Middle frontal gyrus (tissue), 1 donor: Measurements from ENCODE around the gene GUCA2A.

Source experiments
- DNase-seq: peaks from one replicate; pipeline ENCODE4 v3.0.0-alpha.2; 2015; ENCODE audit warnings: low spot score; ENCODE audit errors: extremely low spot score

GUCA2A gene

DNA sequence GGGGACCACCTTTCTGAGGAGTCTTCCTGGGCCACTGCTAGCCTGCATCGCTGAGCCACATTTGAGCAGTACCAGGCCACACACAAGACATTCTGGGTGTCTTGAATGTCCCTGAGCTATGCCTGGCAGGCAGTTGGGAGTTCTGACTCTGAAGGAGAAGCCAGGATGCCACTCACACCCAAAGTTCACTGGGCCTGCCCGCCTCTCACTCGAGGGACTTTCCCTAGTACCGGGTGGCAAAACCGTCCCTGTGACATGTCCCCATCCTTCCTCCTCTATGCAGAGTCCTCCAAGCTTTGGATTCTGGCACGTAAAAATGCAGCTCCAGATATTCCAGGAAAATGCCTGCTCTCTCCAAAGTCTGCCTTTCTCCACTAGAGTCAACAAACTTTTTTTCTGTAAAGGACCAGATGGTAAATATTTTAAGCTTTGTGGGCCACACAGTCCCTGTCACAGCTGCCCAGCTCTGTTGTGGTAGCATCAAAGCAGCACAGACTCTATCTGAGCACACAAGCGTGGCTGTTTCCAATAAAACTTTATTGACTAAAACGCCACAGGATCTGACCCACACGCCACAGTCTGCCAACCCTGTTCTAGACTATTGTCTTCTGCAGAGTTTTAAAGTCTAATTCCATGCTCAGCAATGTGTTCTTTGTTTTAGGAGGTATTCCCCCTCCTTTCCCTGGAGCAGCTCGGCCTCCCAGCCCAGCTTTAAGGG, 30.6 kb downstream of the GUCA2A start:
- DNase-seq = no peak

DNA sequence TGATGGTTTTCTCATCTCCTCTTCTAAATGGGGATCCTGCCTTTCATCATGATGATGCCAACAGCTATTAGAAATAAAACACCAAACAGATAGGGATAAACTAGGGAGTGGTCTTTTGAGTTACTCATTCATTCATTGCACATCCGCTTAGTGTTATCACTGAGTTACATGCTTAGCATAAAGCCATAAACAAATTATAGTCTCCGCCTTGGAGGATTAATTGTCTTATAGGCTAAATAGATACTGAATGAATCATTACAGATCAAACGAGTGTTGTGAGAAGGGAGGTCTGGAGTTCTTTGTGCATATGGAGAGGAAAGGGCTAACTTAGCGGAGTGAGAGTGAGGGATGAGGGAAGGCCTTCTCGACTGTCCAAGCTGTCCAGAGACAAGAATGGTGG, 31.2 kb downstream of the GUCA2A start:
- DNase-seq = no peak

DNA sequence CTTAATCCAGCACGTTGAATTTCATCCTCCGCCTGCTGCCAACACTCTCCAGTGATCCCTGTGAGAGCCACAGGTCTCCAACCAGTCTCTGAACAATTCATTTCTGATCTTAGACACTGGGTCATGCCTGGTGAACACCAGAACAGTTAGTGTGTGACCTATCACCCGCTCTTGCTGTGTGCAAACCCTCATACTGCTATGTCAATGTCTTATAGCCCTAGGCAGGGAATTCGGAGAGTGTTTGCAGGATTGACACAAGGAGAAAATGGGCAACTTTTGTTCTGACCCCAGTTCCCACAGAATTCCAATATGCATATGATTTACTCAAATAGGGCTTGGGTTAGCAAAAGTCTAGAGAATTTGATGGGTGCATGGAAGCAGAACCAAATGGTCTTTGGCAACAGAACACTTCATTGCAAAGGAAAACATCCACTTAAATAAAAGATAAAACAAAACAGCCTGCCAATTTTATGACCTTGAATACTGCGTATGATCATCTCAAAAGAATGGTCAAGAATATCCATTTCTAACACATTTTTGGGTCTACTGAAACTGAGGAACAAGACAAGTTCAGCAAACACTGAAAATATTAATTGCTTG, 34.4 kb downstream of the GUCA2A start:
- DNase-seq = no peak

DNA sequence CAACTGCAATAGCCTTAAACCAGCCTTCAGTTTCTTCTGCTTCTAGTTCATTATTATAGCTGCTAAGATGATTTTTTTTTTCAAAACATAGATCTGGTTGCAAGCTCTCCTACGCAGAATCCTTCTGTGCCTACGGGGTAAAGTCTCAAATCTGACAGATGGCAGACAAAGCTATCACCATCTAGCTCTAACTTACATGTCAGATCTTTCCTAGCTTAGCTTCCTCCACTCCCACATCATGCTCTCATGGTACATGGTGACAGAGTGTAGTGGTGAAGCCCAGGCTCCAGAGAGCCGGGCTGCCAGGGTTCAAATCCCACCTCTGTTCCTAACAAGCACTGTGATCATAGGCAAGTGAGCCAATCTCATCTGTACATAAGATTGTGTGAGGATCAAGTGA, 35.6 kb downstream of the GUCA2A start:
- no peak for DNase-seq

DNA sequence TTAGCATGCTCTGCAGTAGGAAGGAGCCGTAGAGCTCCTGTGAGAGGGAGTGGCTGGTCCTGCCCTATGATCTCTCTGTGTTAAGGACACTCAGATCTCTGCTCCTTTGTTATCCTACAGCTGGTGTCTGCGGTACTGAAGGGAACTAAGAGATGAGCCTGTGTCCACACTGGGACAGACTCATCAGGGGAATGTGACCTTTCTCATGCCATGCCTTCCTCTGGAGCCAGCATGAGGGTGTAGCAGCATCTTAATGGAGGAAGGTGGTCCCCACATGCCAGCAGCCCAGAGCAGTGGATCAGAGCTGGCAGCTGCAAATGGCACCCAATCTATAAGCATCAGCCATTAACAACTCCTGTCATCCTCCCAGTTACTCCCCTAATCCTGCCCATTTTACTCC, 36.0 kb downstream of the GUCA2A start:
- no peak for DNase-seq

DNA sequence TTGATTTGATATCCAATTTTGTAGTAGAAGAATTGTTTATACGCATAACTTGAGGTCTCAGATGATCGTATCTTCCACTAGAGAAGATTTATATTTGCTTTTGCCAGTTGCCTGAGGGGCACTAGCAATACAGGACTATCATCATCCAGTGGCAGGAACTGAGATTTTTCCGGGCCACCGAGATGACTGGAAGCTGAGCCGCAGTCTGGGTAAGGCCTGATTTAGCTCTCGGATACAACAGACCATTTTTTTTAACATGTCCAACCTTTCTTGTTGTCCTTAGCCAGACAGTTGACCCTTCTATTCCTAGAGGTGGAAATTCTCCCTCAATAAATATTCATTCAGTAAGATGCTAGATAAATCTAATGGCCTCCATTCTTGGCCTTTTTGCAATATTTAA, 36.8 kb downstream of the GUCA2A start:
- DNase-seq = no peak

DNA sequence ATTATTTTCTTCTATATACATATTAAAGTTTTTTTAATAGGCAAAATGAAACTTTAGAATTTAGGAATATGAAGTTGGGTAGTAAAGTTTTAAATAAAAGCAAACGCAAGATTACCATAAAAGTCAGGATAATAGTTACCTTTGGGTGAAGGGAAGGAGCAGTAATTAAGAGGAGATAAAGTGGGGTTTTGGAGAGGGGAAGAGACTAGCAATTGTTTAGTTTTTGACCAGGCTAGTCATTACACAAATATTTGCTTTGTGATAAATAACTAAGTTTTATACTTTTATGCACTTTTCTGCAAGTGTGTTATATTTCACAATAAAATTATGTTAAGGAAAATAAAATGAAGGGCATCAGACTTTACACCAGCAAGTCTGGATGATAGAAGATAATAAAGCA, 39.0 kb downstream of the GUCA2A start:
- no peak for DNase-seq

DNA sequence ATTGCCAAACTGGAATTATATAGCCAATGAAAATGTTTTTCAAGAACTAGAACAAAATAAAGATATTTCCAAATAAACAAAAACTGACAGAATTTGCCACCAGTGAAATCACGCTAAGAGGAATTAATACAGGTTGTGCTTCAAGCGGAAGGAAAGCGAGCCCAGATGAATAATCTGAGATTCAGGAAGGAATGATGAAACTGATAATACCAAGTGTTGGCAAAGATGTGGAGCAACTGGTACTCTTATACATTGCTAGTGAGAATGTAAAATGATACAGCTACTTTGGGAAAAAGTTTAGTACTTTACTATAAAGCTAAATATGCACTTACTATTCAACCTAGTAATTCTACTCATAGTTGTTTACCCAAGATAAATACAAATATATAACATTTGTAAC, 42.1 kb downstream of the GUCA2A start:
- DNase-seq = no peak

DNA sequence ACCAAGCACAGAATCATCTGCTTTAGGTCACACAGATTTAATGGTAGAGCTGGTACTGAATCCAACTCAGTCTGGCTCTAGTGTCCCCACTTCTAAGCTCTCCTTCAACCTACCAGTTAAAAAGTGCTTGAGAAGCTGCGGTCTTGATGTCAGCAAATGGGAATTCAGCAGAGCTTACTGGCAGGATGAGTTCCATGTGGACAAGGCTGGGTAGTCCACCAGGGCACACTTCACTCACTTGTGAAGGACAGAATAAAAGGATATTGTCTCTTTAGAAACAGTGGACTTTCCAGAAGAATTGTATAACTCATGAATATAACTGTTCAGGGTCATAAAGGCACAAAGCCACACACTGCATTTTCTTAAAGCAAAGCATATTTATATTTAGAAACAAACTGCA, 46.4 kb downstream of the GUCA2A start:
- no peak for DNase-seq

DNA sequence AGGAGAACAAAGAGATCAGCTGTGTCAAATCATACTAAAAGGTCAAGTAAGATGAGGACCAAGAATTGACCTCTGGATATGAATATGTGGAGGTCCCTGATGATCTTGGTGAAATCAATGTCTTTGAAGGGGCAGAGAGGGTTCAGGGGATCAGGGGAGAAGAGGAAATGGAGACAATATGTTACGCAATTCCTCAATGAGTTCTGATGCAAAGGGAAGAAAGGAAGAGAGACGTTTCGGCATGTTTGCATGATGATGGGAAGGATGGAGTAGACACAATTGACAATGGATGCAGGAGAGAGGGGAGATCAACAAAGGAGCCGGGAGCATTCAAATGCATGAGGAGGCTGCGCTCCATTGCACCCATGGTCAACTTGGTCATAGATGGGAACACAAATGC, 47.3 kb downstream of the GUCA2A start:
- DNase-seq = no peak

DNA sequence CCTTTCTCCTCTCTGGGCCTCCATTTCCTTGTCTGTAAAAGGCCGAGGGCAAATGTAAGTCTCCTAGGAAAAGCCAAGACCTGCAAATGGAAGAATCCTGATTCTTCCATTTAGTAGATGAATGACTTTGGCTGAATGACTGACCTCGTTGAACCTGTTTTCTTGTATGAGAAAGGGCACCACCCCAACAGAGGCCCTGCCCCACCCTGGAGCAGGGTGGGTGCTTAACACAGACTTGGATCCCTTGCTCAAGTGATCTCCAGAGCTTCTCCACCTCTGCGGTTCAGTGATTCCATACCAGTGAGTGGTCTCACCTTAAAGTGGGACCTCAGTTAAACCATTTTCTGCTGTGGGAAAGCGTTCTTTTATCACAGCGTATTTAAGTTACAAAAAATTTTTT, 50.3 kb downstream of the GUCA2A start:
- no peak for DNase-seq
